Endothelial cell of umbilical vein (primary cell): ENCODE results near the gene HHLA2. TPM values are rescaled to one million over a fixed set of nuclear protein-coding genes. Genes with fewer than 3 reads are reported as not detected.

Source experiments
- BruUV-seq: library from RNA; stranded (reverse); fragments of 400-500 nt; replicated peaks from 2 replicates; lab custom pipeline; 2021; lab: Mats Ljungman, UMichigan
- CTCF ChIA-PET: fragments of 300-600, 350-600 bp; sonication (Branson Sonifier 250); formaldehyde crosslinking; loops from one replicate; lab custom pipeline; 2021; ENCODE audit warnings: antibody characterized with exemption, inconsistent platforms; lab: Charles Lee
- POLR2A ChIA-PET: fragments of 300-600, 350-600 bp; sonication (Branson Sonifier 250); formaldehyde crosslinking; loops from one replicate; lab custom pipeline; 2021; ENCODE audit warnings: antibody characterized with exemption, inconsistent platforms; lab: Charles Lee
- DNase-seq: peaks from one replicate; pipeline ENCODE4 v3.0.0-alpha.2; 2011; ENCODE audit warnings: low read depth, low spot score
- FAIRE-seq: peaks from 2 replicates; lab custom pipeline; 2011; peaks lifted over from hg19 to GRCh38; lab: Jason Lieb, UNC
- H2AFZ ChIP-seq: 2 replicates; pipeline ENCODE4 v1.6.0; 2012; ENCODE audit warnings: low read depth, low read length, control low read depth, inconsistent platforms
- H3K27ac ChIP-seq: 2 replicates; pipeline ENCODE4 v1.5.1; 2011; ENCODE audit warnings: low read depth, mild to moderate bottlenecking, control low read depth, low read length, moderate library complexity; ENCODE audit not compliant: insufficient read depth
- H3K27me3 ChIP-seq, 2 experiments: 2 replicates each; pipeline versions ENCODE4 v1.6.0 to v1.6.1; 2011; ENCODE audit warnings: low read length in 2 of 2, mixed read lengths in 1 of 2; ENCODE audit not compliant: control insufficient read depth in 2 of 2, insufficient read depth in 2 of 2
- H3K36me3 ChIP-seq, 2 experiments: 2 replicates in 1 of 2; 3 replicates in 1 of 2; pipeline ENCODE4 v1.5.1; 2011; ENCODE audit warnings: low read length in 2 of 2, mild to moderate bottlenecking in 1 of 2, moderate library complexity in 1 of 2; ENCODE audit not compliant: control insufficient read depth in 2 of 2, insufficient read depth in 2 of 2; ENCODE audit errors: extremely low read depth in 1 of 2
- H3K4me1 ChIP-seq: 3 replicates; pipeline ENCODE4 v1.5.1; 2011; ENCODE audit warnings: mild to moderate bottlenecking, low read length; ENCODE audit not compliant: control insufficient read depth, insufficient read depth; ENCODE audit errors: extremely low read depth
- H3K4me2 ChIP-seq: 2 replicates; pipeline ENCODE4 v1.6.1; 2011; ENCODE audit warnings: low read length, control low read depth, mixed read lengths; ENCODE audit not compliant: insufficient read depth
- H3K4me3 ChIP-seq, 3 experiments: fragments of 200-600 bp in 1 of 3; sonication (generic), shearing (Covaris generic) in 1 of 3; replicated peaks in 1 of 3; 2 replicates each; pipeline ENCODE4 v1.5.1; 2011 to 2016; ENCODE audit warnings: control low read depth in 3 of 3, low read length in 3 of 3, mild to moderate bottlenecking in 2 of 3, inconsistent platforms in 1 of 3, low read depth in 1 of 3, moderate library complexity in 1 of 3; ENCODE audit not compliant: insufficient read depth in 1 of 3
- H3K79me2 ChIP-seq: 2 replicates; pipeline ENCODE4 v1.6.0; 2012; ENCODE audit warnings: low read length, inconsistent platforms; ENCODE audit not compliant: control insufficient read depth, insufficient read depth
- H3K9ac ChIP-seq: replicated peaks from 2 replicates; pipeline ENCODE3; 2011; ENCODE audit warnings: low read length, control low read depth; ENCODE audit not compliant: insufficient read depth; ENCODE audit errors: extremely low read depth
- H3K9me1 ChIP-seq: replicated peaks from 3 replicates; pipeline ENCODE4 v1.6.0; 2011; ENCODE audit warnings: mild to moderate bottlenecking, low read length; ENCODE audit not compliant: control insufficient read depth, insufficient read depth; ENCODE audit errors: extremely low read depth
- H3K9me3 ChIP-seq: replicated peaks from 2 replicates; pipeline ENCODE4 v1.5.1; 2012; ENCODE audit warnings: low read length, inconsistent platforms; ENCODE audit not compliant: control insufficient read depth, insufficient read depth
- H4K20me1 ChIP-seq: replicated peaks from 2 replicates; pipeline ENCODE3; 2011; ENCODE audit warnings: mild to moderate bottlenecking, low read length; ENCODE audit not compliant: control insufficient read depth, insufficient read depth; ENCODE audit errors: extremely low read depth
- CTCF ChIP-seq, 2 donors: IDR thresholded peaks; 1 replicate in 1 of 2; 2 replicates in 1 of 2; pipeline ENCODE4 v1.5.1; 2011; ENCODE audit warnings: low read length in 2 of 2, mild to moderate bottlenecking in 2 of 2, moderate library complexity in 2 of 2, control low read depth in 1 of 2, inconsistent platforms in 1 of 2, low read depth in 1 of 2; ENCODE audit not compliant: insufficient read depth in 1 of 2; ENCODE audit errors: extremely low read depth in 1 of 2
- EZH2 ChIP-seq: IDR thresholded peaks from 2 replicates; pipeline ENCODE4 v1.6.1; 2012; ENCODE audit warnings: borderline replicate concordance, low read depth, mild to moderate bottlenecking, moderate library complexity, low read length, inconsistent platforms; ENCODE audit not compliant: severe bottlenecking
- FOS ChIP-seq: IDR thresholded peaks from 2 replicates; pipeline ENCODE4 v1.6.1; 2011; ENCODE audit warnings: mild to moderate bottlenecking, low read length, moderate library complexity, borderline replicate concordance; ENCODE audit not compliant: insufficient read depth
- GATA2 ChIP-seq: IDR thresholded peaks from 2 replicates; pipeline ENCODE4 v1.7.0; 2011; ENCODE audit warnings: low read depth, mild to moderate bottlenecking, moderate library complexity, mixed read lengths, low read length; ENCODE audit not compliant: insufficient read length, insufficient read depth
- JUN ChIP-seq: IDR thresholded peaks from 2 replicates; pipeline ENCODE4 v1.6.1; 2011; ENCODE audit warnings: borderline replicate concordance, low read depth; ENCODE audit not compliant: insufficient read length, insufficient read depth
- MAX ChIP-seq: IDR thresholded peaks from 2 replicates; pipeline ENCODE4 v1.6.1; 2011; ENCODE audit not compliant: insufficient read depth, insufficient read length
- MYC ChIP-seq: IDR thresholded peaks from one replicate; pipeline ENCODE4 v1.6.1; 2011; ENCODE audit warnings: mild to moderate bottlenecking, low read depth, low read length
- POLR2A ChIP-seq: IDR thresholded peaks from 2 replicates; pipeline ENCODE4 v1.6.1; 2012; ENCODE audit warnings: low read depth, mild to moderate bottlenecking, control low read depth, low read length
- POLR2AphosphoS5 ChIP-seq: IDR thresholded peaks from 2 replicates; pipeline ENCODE4 v1.6.1; 2012; ENCODE audit warnings: low read depth, mild to moderate bottlenecking, control low read depth, low read length, moderate library complexity; ENCODE audit not compliant: insufficient read depth
- dilution Hi-C: fragments of 300-500 bp; cut with MboI; formaldehyde crosslinking; loops from one replicate; pipeline ENCODE4 v1.15.0; 2019; ENCODE audit warnings: low sequenced_read_pairs; ENCODE audit not compliant: extremely low pct_ligation_motif_present
- intact Hi-C: fragments of 100-400 bp; cut with micrococcal nuclease; formaldehyde crosslinking; loops from one replicate; pipeline ENCODE4 v1.10.0; 2022
- polyA plus RNA-seq, 4 experiments: library from polyadenylated mRNA; depleted of rRNA in 3 of 4; stranded (reverse) in 3 of 4; unstranded in 1 of 4; fragments of >200 nt; gene quantifications; 2 replicates each; pipeline versions ENCODE4 v1.2.1 to v1.2.3, GENCODE V29; 2011 to 2012; ENCODE audit warnings: missing spikeins in 1 of 4
- total RNA-seq: library from RNA; stranded (reverse); gene quantifications from 2 replicates; pipeline ENCODE4 v1.2.3, GENCODE V29; 2021

Gene HHLA2
- total and polyA plus RNA-seq, 2 donors (not counting 3 experiments of a cell fraction or from before 2014, with no cell fraction given) = not detected

- no peak for FAIRE-seq
- Histone ChIP-seq H3K27ac (no peak overlapping the region), H3K36me3 (no peaks in the 10 kb centered on the region), H3K9ac (no peak overlapping the region), H3K4me2 (no peak overlapping the region), H3K79me2 (no peaks in the 10 kb centered on the region), H2AFZ (no peak overlapping the region), H3K27me3 (peaks cover 0 to 2% of the 10 kb centered on the region in 2 experiments), H3K4me3 (no peak overlapping the region), H3K9me3 (no peaks in the 10 kb centered on the region), H3K9me1 (no peaks in the 10 kb centered on the region), H3K4me1 (no peaks in the 10 kb centered on the region), H4K20me1 (no peaks in the 10 kb centered on the region)
- dilution Hi-C loops (no loop called here), intact Hi-C loops (no loop called here)
- DNase-seq = no peak
- POLR2A ChIA-PET = no interaction called here
- CTCF ChIA-PET = no interaction called here
- BruUV-seq = no TSS peak
- TF ChIP-seq POLR2A = no peak
- no peak for TF ChIP-seq MYC
- no peak for TF ChIP-seq POLR2AphosphoS5
- no peak for TF ChIP-seq FOS
- TF ChIP-seq CTCF (IDR thresholded peaks at IDR 0.05; ENCODE audit: extremely low read depth in 1 of 2, insufficient read depth in 1 of 2, low read depth in 1 of 2, low read length in 2 of 2) = no peak
- TF ChIP-seq JUN = no peak
- TF ChIP-seq EZH2 = no peak
- TF ChIP-seq GATA2 = no peak
- TF ChIP-seq MAX = no peak
Measured at GRCh38 chr3:108328821-108329486, 32.6 kb downstream of the HHLA2 start.
